Activated naive CD4-positive, alpha-beta T cell treated with anti-CD3 and anti-CD28 coated beads, Interleukin-2, amount 50 U/mL, for 72 hours (primary cell): ENCODE data around the gene C10orf67. TPM values are rescaled to one million over a fixed set of nuclear protein-coding genes. Genes with fewer than 3 reads are reported as not detected.
"Not testable (repeated sequence)": the region's sequence is repeated elsewhere in the genome, so short reads cannot be mapped to it uniquely, and the experiment has no call there.

Experiments
- ATAC-seq, 2 donors: fragments of 150-1000 bp; cut with Tn5 transposase; 2 replicates each; pipeline ENCODE4 v1.10.0; 2021; ENCODE audit warnings: mild to moderate bottlenecking in 2 of 2, moderate library complexity in 2 of 2
- DNase-seq, 2 donors: peaks; one replicate each; pipeline ENCODE4 v3.0.0; 2021 to 2022; ENCODE audit warnings: low spot score in 2 of 2
- H3K27ac Mint-ChIP-seq, 2 donors: one replicate each; pipeline ENCODE4 v1.8.0; 2022; ENCODE audit warnings: mild to moderate bottlenecking in 2 of 2, mixed read lengths in 2 of 2
- H3K36me3 Mint-ChIP-seq, 2 donors: one replicate each; pipeline ENCODE4 v1.8.0; 2022; ENCODE audit warnings: mixed read lengths in 2 of 2
- H3K9me3 Mint-ChIP-seq, 2 donors: one replicate each; pipeline ENCODE4 v1.8.0; 2022; ENCODE audit warnings: mixed read lengths in 2 of 2
- total RNA-seq, 2 donors: library from RNA; stranded (reverse); gene quantifications; one replicate each; pipeline ENCODE4 v1.2.3, GENCODE V29; 2022

The C10orf67 gene
- total RNA-seq, 2 donors from 2014 or later: 0.23 to 1.5 TPM

- ATAC-seq: no peak
Measured at GRCh38 chr10:23367896-23368595, 23.4 kb upstream of the C10orf67 start.

GRCh38 chr10:23365417-23366030 lies 20.9 kb upstream of the C10orf67 start:
- not testable (repeated sequence) for DNase-seq, H3K9me3 Mint-ChIP-seq
- H3K36me3 Mint-ChIP-seq: peaks cover 6 to 11% of the 10 kb centered on the region in 2 donors
- H3K27ac Mint-ChIP-seq: peak overlapping the region; percentile 89 to 97
- peak; percentile 71 to 80 for ATAC-seq

More at GRCh38 chr10:23367896-23368595, 23.4 kb upstream of the C10orf67 start:
- peak overlapping the region; percentile 40 to 58 for H3K27ac Mint-ChIP-seq
- H3K36me3 Mint-ChIP-seq: peaks cover 6 to 10% of the 10 kb centered on the region in 2 donors
- no peak for DNase-seq
- peaks cover 5 to 10% of the 10 kb centered on the region in 2 donors for H3K9me3 Mint-ChIP-seq

- peaks cover 5 to 6% of the 10 kb centered on the region in 2 donors for H3K9me3 Mint-ChIP-seq
- H3K27ac Mint-ChIP-seq: peak overlapping the region; percentile 89 to 98
- ATAC-seq (peak; percentile 29 to 54), DNase-seq (no peak)
- H3K36me3 Mint-ChIP-seq: peaks cover 6 to 11% of the 10 kb centered on the region in 2 donors
Measured at GRCh38 chr10:23364378-23364777, 19.8 kb upstream of the C10orf67 start.

GRCh38 chr10:23363793-23364135 lies 19.2 kb upstream of the C10orf67 start:
- Mint-ChIP-seq H3K27ac (peak overlapping the region; percentile 89 to 98), H3K9me3 (peaks cover 5 to 6% of the 10 kb centered on the region in 2 donors), H3K36me3 (peaks cover 6 to 11% of the 10 kb centered on the region in 2 donors)
- no peak for DNase-seq
- no peak for ATAC-seq

GRCh38 chr10:23362879-23363792 lies 18.5 kb upstream of the C10orf67 start:
- H3K36me3 Mint-ChIP-seq: peaks cover 6 to 11% of the 10 kb centered on the region in 2 donors
- H3K9me3 Mint-ChIP-seq: peaks cover 5 to 6% of the 10 kb centered on the region in 2 donors
- H3K27ac Mint-ChIP-seq: peak overlapping the region; percentile 89 to 98
- DNase-seq: peak; percentile 34 to 68
- peak; percentile 70 to 79 for ATAC-seq

GRCh38 chr10:23362069-23362830 lies 17.7 kb upstream of the C10orf67 start:
- peaks cover 6 to 11% of the 10 kb centered on the region in 2 donors for H3K36me3 Mint-ChIP-seq
- H3K27ac Mint-ChIP-seq: peak overlapping the region; percentile 89 to 91
- no peak for DNase-seq
- H3K9me3 Mint-ChIP-seq: peaks cover 5 to 6% of the 10 kb centered on the region in 2 donors
- ATAC-seq: no peak

- no peak for DNase-seq
- Mint-ChIP-seq H3K9me3 (peaks cover 5 to 6% of the 10 kb centered on the region in 2 donors), H3K36me3 (peaks cover 6 to 11% of the 10 kb centered on the region in 2 donors), H3K27ac (no peak overlapping the region)
- ATAC-seq: no peak
Measured at GRCh38 chr10:23361665-23362064, 17.1 kb upstream of the C10orf67 start.

GRCh38 chr10:23359692-23360380 lies 15.2 kb upstream of the C10orf67 start:
- DNase-seq: no peak
- peaks cover 0 to 6% of the 10 kb centered on the region in 2 donors for H3K9me3 Mint-ChIP-seq
- ATAC-seq: no peak
- no peak overlapping the region for H3K27ac Mint-ChIP-seq
- peaks cover 0 to 7% of the 10 kb centered on the region in 2 donors for H3K36me3 Mint-ChIP-seq

- DNase-seq (no peak), ATAC-seq (no peak)
- Mint-ChIP-seq H3K27ac (no peak overlapping the region), H3K9me3 (peaks cover 0 to 6% of the 10 kb centered on the region in 2 donors), H3K36me3 (peaks cover 0 to 7% of the 10 kb centered on the region in 2 donors)
Measured at GRCh38 chr10:23358357-23358756, 13.8 kb upstream of the C10orf67 start.

- Mint-ChIP-seq H3K9me3 (no peaks in the 10 kb centered on the region), H3K36me3 (no peaks in the 10 kb centered on the region), H3K27ac (no peak overlapping the region)
- ATAC-seq: no peak
- no peak for DNase-seq
Measured at GRCh38 chr10:23354630-23355279, 10.2 kb upstream of the C10orf67 start.

GRCh38 chr10:23351926-23352519 lies 7.4 kb upstream of the C10orf67 start:
- no peak overlapping the region for H3K27ac Mint-ChIP-seq
- peaks cover 0 to 3% of the 10 kb centered on the region in 2 donors for H3K9me3 Mint-ChIP-seq
- DNase-seq (no peak), ATAC-seq (no peak)
- peaks cover 0 to 7% of the 10 kb centered on the region in 2 donors for H3K36me3 Mint-ChIP-seq

- not testable (repeated sequence) for ATAC-seq, H3K27ac Mint-ChIP-seq, H3K36me3 Mint-ChIP-seq, H3K9me3 Mint-ChIP-seq, DNase-seq
Measured at GRCh38 chr10:23350706-23351105, 6.1 kb upstream of the C10orf67 start.

GRCh38 chr10:23345861-23346260 lies 1.3 kb upstream of the C10orf67 start:
- ATAC-seq: peak in 1 of 2 donors; percentile 79
- H3K27ac Mint-ChIP-seq: no peak overlapping the region
- no peak for DNase-seq
- peaks cover 0 to 12% of the 10 kb centered on the region in 2 donors for H3K36me3 Mint-ChIP-seq
- H3K9me3 Mint-ChIP-seq: peaks cover 3 to 8% of the 10 kb centered on the region in 2 donors

- peak in 1 of 2 donors; percentile 74 for DNase-seq
- ATAC-seq: peak; percentile 33 to 61
- Mint-ChIP-seq H3K36me3 (peaks cover 0 to 12% of the 10 kb centered on the region in 2 donors), H3K27ac (peak overlapping the region in 1 of 2 donors; percentile 93), H3K9me3 (peaks cover 3 to 8% of the 10 kb centered on the region in 2 donors)
Measured at GRCh38 chr10:23343591-23344240, 881 bp downstream of the C10orf67 start.
